BLaER1 (cell line): ENCODE data around the gene ANKRD11.
A peak's percentile ranks its signal among the peaks of the same experiment; 100 is the strongest.
"Not testable (repeated sequence)": the region's sequence is repeated elsewhere in the genome, so short reads cannot be mapped to it uniquely, and the experiment has no call there.

ENCODE experiments used
- H3K27ac ChIP-seq: shearing (Covaris generic); formaldehyde crosslinking; 2 replicates; pipeline ENCODE4 v1.8.1; 2022
- H3K27me3 ChIP-seq: shearing (Covaris generic); formaldehyde crosslinking; 2 replicates; pipeline ENCODE4 v1.8.1; 2022
- H3K36me3 ChIP-seq: shearing (Covaris generic); formaldehyde crosslinking; 2 replicates; pipeline ENCODE4 v1.8.1; 2022
- H3K4me1 ChIP-seq: shearing (Covaris generic); formaldehyde crosslinking; 2 replicates; pipeline ENCODE4 v1.8.1; 2022
- H3K4me2 ChIP-seq: shearing (Covaris generic); formaldehyde crosslinking; 2 replicates; pipeline ENCODE4 v1.8.1; 2022
- H3K4me3 ChIP-seq: shearing (Covaris generic); formaldehyde crosslinking; 2 replicates; pipeline ENCODE4 v1.8.1; 2022
- H3K9ac ChIP-seq: shearing (Covaris generic); formaldehyde crosslinking; 2 replicates; pipeline ENCODE4 v1.8.1; 2022
- H3K9me3 ChIP-seq: shearing (Covaris generic); formaldehyde crosslinking; 2 replicates; pipeline ENCODE4 v1.8.1; 2022
- H4K20me1 ChIP-seq: shearing (Covaris generic); formaldehyde crosslinking; 2 replicates; pipeline ENCODE4 v1.8.1; 2022
- Cebpa-rat ChIP-seq: shearing (Covaris generic); IDR thresholded peaks from 2 replicates; pipeline ENCODE4 v1.8.1; 2022

Gene ANKRD11

GRCh38 chr16:89437991-89438390 lies 52.4 kb downstream of the ANKRD11 start:
- Histone ChIP-seq H3K4me2 (no peak overlapping the region), H3K36me3 (peaks cover 65% of the 10 kb centered on the region), H3K27me3 (no peaks in the 10 kb centered on the region), H3K4me1 (peaks cover 92% of the 10 kb centered on the region), H3K27ac (no peak overlapping the region), H3K9me3 (peaks cover 12% of the 10 kb centered on the region; the same call in 1 of the 2 replicates), H3K9ac (no peak overlapping the region), H3K4me3 (no peak overlapping the region), H4K20me1 (peaks cover 100% of the 10 kb centered on the region)
- TF ChIP-seq Cebpa-rat = no peak

GRCh38 chr16:89437251-89437987 lies 52.9 kb downstream of the ANKRD11 start:
- H3K4me1 ChIP-seq = peaks cover 92% of the 10 kb centered on the region
- H3K9ac ChIP-seq = no peak overlapping the region
- H3K4me2 ChIP-seq = peak overlapping the region; percentile 32; the same call in 1 of the 2 replicates
- peaks cover 100% of the 10 kb centered on the region for H4K20me1 ChIP-seq
- no peaks in the 10 kb centered on the region for H3K27me3 ChIP-seq
- H3K27ac ChIP-seq = no peak overlapping the region
- no peak overlapping the region for H3K4me3 ChIP-seq
- peaks cover 65% of the 10 kb centered on the region for H3K36me3 ChIP-seq
- H3K9me3 ChIP-seq = peaks cover 12% of the 10 kb centered on the region; the same call in 1 of the 2 replicates
- TF ChIP-seq Cebpa-rat = no peak

GRCh38 chr16:89436366-89436765 lies 54.0 kb downstream of the ANKRD11 start:
- peaks cover 12% of the 10 kb centered on the region; the same call in 1 of the 2 replicates for H3K9me3 ChIP-seq
- H3K4me2 ChIP-seq = no peak overlapping the region
- H4K20me1 ChIP-seq = peaks cover 100% of the 10 kb centered on the region
- no peak for TF ChIP-seq Cebpa-rat
- H3K9ac ChIP-seq = no peak overlapping the region
- H3K4me3 ChIP-seq = no peak overlapping the region
- H3K4me1 ChIP-seq = peaks cover 92% of the 10 kb centered on the region
- no peaks in the 10 kb centered on the region for H3K27me3 ChIP-seq
- H3K36me3 ChIP-seq = peaks cover 68% of the 10 kb centered on the region
- no peak overlapping the region for H3K27ac ChIP-seq

- Histone ChIP-seq H3K4me2 (peak overlapping the region; percentile 65; the same call in 1 of the 2 replicates), H3K9me3 (peaks cover 12% of the 10 kb centered on the region; the same call in 1 of the 2 replicates), H4K20me1 (peaks cover 99% of the 10 kb centered on the region), H3K4me1 (peaks cover 89% of the 10 kb centered on the region), H3K36me3 (peaks cover 75% of the 10 kb centered on the region)
- H3K27ac ChIP-seq, H3K27me3 ChIP-seq, H3K9ac ChIP-seq, H3K4me3 ChIP-seq: not testable (repeated sequence)
Observed at GRCh38 chr16:89435059-89435458, 55.3 kb downstream of the ANKRD11 start.

GRCh38 chr16:89434490-89434889 lies 55.9 kb downstream of the ANKRD11 start:
- H3K9me3 ChIP-seq = peaks cover 12% of the 10 kb centered on the region; the same call in 1 of the 2 replicates
- H3K4me3 ChIP-seq = no peak overlapping the region
- 0 out of 2 replicates have a peak overlapping the region, but pooled peaks have one; percentile 3 for H3K9ac ChIP-seq
- H3K27me3 ChIP-seq = no peaks in the 10 kb centered on the region
- H3K4me1 ChIP-seq = peaks cover 84% of the 10 kb centered on the region
- peak overlapping the region; percentile 65 for H3K4me2 ChIP-seq
- H3K36me3 ChIP-seq = peaks cover 69% of the 10 kb centered on the region
- TF ChIP-seq Cebpa-rat = no peak
- H3K27ac ChIP-seq = no peak overlapping the region
- H4K20me1 ChIP-seq = peaks cover 94% of the 10 kb centered on the region

GRCh38 chr16:89433363-89433984 lies 56.9 kb downstream of the ANKRD11 start:
- peak overlapping the region; percentile 65 for H3K4me2 ChIP-seq
- H3K9ac ChIP-seq = 0 out of 2 replicates have a peak overlapping the region, but pooled peaks have one; percentile 3
- not testable (repeated sequence) for H3K27ac ChIP-seq, H3K27me3 ChIP-seq, H3K4me3 ChIP-seq
- H3K36me3 ChIP-seq = peaks cover 66% of the 10 kb centered on the region
- peaks cover 82% of the 10 kb centered on the region for H3K4me1 ChIP-seq
- peaks cover 90% of the 10 kb centered on the region for H4K20me1 ChIP-seq
- peaks cover 12% of the 10 kb centered on the region; the same call in 1 of the 2 replicates for H3K9me3 ChIP-seq

- H4K20me1 ChIP-seq = peaks cover 90% of the 10 kb centered on the region
- no peak overlapping the region for H3K4me3 ChIP-seq
- no peaks in the 10 kb centered on the region for H3K27me3 ChIP-seq
- 0 out of 2 replicates have a peak overlapping the region, but pooled peaks have one; percentile 2 for H3K27ac ChIP-seq
- H3K4me1 ChIP-seq = peaks cover 85% of the 10 kb centered on the region
- no peak for TF ChIP-seq Cebpa-rat
- peak overlapping the region; percentile 65 for H3K4me2 ChIP-seq
- H3K9me3 ChIP-seq = peaks cover 12% of the 10 kb centered on the region; the same call in 1 of the 2 replicates
- no peak overlapping the region for H3K9ac ChIP-seq
- H3K36me3 ChIP-seq = peaks cover 63% of the 10 kb centered on the region
Observed at GRCh38 chr16:89431630-89432029, 58.7 kb downstream of the ANKRD11 start.

GRCh38 chr16:89431158-89431584 lies 59.2 kb downstream of the ANKRD11 start:
- no peaks in the 10 kb centered on the region for H3K27me3 ChIP-seq
- H4K20me1 ChIP-seq = peaks cover 90% of the 10 kb centered on the region
- peaks cover 86% of the 10 kb centered on the region for H3K4me1 ChIP-seq
- no peak overlapping the region for H3K9ac ChIP-seq
- H3K36me3 ChIP-seq = peaks cover 62% of the 10 kb centered on the region
- H3K27ac ChIP-seq = 0 out of 2 replicates have a peak overlapping the region, but pooled peaks have one; percentile 2
- H3K4me2 ChIP-seq = peak overlapping the region; percentile 65
- TF ChIP-seq Cebpa-rat = no peak
- H3K4me3 ChIP-seq = no peak overlapping the region
- peaks cover 8% of the 10 kb centered on the region; the same call in 1 of the 2 replicates for H3K9me3 ChIP-seq

- TF ChIP-seq Cebpa-rat = no peak
- H3K4me3 ChIP-seq = no peak overlapping the region
- H4K20me1 ChIP-seq = peaks cover 90% of the 10 kb centered on the region
- H3K27me3 ChIP-seq = no peaks in the 10 kb centered on the region
- peaks cover 56% of the 10 kb centered on the region for H3K36me3 ChIP-seq
- no peak overlapping the region for H3K9ac ChIP-seq
- peaks cover 3% of the 10 kb centered on the region; the same call in 1 of the 2 replicates for H3K9me3 ChIP-seq
- H3K4me1 ChIP-seq = peaks cover 86% of the 10 kb centered on the region
- H3K27ac ChIP-seq = no peak overlapping the region
- H3K4me2 ChIP-seq = peak overlapping the region; percentile 65; the same call in 1 of the 2 replicates
Observed at GRCh38 chr16:89430436-89431157, 59.8 kb downstream of the ANKRD11 start.

- H3K36me3 ChIP-seq = peaks cover 38% of the 10 kb centered on the region
- H3K9ac ChIP-seq, H3K27ac ChIP-seq, H3K4me3 ChIP-seq, H3K9me3 ChIP-seq, H3K27me3 ChIP-seq: not testable (repeated sequence)
- peaks cover 90% of the 10 kb centered on the region for H4K20me1 ChIP-seq
- H3K4me2 ChIP-seq = peak overlapping the region; percentile 85
- peaks cover 86% of the 10 kb centered on the region for H3K4me1 ChIP-seq
Observed at GRCh38 chr16:89428605-89429004, 61.8 kb downstream of the ANKRD11 start.
